SKM-1 treated with dmso at 0.1 percent for 144 hours (cell line): Measurements from ENCODE around the gene TGM2.

ENCODE experiments used
- DNase-seq: peaks from one replicate; lab custom pipeline; 2025; ENCODE audit not compliant: unreplicated experiment; lab: John Stamatoyannopoulos, UW

The TGM2 gene

DNA sequence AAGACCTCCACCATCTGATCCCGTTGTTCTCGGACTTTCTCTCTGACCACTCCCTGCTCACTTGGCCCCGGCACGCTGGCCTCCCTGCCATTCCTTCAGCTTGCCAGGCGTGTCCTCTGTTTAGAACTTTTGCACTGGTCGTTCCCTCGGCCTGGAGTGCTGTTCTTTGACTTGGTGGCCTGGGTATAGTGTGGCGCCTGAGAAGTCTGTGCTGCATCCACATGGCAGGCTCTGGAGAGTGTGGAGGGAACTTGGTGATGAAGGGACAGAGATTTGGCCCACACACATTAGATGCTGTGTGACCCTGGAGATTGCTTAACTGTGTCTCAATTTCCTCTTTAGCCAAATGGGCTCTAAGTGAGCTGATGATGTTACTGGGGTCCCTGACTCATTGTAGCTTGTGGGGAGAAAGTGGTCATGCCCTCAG lies 13.0 kb upstream of the TGM2 start:
- peak; percentile 65 for DNase-seq

GRCh38 chr20:38177201-38177600 lies 12.1 kb upstream of the TGM2 start:
- no peak for DNase-seq

GRCh38 chr20:38175304-38176180 lies 10.5 kb upstream of the TGM2 start:
- DNase-seq: no peak

GRCh38 chr20:38173237-38174156 lies 8.4 kb upstream of the TGM2 start:
- DNase-seq: no peak

GRCh38 chr20:38172408-38172807 lies 7.3 kb upstream of the TGM2 start:
- DNase-seq: no peak

DNA sequence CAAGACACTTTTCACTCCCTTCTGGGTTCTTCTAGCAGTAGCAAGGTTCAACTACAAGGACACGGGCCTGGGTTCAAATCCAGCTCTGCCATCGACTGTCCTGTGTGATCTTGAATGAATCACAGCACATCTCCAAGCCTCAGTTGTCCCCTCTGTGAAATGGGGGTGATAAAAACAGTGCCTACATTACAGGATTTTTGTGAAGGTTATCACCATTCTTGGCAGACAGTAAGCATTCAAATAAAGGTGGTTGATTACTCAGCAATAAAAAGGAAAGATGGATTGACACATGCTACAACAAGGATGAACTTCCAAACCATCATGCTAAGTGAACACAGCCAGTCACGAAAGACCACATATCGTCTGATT lies 6.6 kb upstream of the TGM2 start:
- DNase-seq: no peak

GRCh38 chr20:38170826-38171674 lies 6.0 kb upstream of the TGM2 start:
- no peak for DNase-seq

DNA sequence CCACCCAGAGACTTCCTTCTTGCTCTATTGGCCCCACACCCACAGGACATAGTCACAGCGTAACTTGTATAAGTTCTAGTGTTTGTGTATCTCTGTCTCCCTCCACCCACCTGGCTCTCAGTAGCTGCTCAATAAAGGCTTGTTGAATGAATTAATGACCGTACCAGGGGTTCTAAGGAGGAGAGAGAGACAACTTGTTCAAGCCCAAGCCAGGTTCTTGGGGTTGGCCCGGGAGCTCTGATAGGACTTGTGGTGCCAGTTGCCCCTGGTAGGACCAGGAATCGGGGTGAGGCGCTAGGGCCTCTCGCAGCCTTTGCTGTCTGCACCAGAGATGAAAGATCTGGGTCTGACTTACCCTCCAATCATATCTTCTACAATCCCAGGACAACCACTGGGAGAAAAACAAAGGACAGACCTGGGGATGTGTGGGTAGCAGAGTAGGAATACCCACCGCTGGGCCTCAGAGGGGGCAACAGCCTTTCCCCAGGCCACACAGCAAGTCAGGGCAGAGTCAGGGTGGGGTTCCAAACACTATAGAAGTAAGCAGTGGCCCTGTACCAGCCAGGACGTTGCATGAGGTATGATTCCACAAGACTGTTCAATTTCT lies 5.3 kb upstream of the TGM2 start:
- no peak for DNase-seq

GRCh38 chr20:38169636-38170193 lies 4.6 kb upstream of the TGM2 start:
- no peak for DNase-seq

DNA sequence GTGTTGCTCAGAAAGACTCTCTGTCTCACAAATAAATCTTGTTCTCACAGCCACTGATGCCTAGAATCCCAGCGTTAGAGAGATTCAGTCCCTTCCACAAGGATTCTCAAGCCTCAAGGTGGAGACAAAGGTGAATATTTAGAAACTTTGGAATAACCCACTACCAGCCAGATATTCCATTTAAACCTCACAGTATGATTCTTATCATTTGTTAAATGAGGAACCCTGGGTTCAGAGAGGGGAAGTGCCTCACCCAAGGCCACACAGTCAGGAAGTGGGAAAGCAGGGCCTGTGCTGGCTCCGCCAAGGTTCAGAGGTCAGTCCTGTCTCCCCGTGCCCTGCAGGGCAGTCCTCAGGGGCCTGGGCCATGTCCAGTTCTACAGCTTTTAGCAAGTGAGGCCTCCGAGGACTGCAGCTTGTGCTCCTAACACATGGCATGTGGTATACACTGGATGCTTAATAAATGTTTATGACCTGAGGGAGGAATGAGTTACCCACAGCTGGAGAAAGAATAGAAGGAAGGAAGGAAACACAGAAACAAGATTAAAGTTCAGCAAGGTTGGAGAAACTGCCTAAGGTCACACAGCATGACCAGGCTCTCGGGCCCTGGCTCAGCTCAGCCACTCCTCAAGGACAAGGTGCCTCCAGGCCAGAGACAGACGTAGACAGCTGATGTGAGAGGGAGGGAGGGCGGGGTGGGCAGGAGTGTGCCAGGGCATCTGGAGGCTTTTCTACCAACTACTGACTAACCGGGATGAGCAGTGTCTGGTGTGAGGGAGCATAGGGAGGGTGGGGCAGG lies 3.9 kb upstream of the TGM2 start:
- DNase-seq: peak; percentile 73

- DNase-seq: peak; percentile 94
Measured at GRCh38 chr20:38167851-38168760, 3.0 kb upstream of the TGM2 start.

- no peak for DNase-seq
Measured at GRCh38 chr20:38167328-38167850, 2.3 kb upstream of the TGM2 start.

- no peak for DNase-seq
Measured at GRCh38 chr20:38166703-38167233, 1.7 kb upstream of the TGM2 start.

DNA sequence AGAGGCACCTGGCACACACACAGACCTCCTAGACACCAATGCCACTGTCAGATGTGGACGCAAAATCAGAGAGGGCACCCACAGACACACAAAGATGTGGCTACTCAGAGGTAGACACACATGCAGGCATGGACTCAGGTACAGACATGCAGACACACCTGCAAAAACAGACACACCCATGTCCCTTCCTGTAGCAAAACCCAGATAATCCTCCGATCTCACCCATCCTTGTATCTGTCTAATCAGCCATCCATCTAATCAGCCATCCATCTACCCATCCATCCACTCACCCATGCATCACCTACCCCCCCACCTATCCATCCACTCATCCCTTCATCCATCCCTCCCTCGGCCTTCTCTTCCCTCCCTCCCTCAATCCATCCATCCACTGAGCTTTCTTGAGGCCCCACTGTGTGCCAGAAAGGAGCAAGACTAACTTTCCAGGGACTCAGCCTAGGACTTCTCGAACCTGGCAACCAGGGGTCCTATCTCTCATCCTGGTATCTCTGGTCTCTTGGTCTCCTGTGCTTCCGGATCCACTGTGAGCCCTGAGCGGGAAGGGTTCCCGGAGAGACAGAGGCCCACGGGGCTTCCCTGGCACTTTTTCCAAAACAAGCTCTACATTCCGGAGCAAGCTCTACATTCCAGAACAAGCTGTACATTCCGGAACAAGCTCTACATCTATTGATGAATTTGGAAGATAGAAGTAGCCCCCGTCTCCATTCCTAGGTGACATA lies 1.1 kb upstream of the TGM2 start:
- DNase-seq: no peak

DNA sequence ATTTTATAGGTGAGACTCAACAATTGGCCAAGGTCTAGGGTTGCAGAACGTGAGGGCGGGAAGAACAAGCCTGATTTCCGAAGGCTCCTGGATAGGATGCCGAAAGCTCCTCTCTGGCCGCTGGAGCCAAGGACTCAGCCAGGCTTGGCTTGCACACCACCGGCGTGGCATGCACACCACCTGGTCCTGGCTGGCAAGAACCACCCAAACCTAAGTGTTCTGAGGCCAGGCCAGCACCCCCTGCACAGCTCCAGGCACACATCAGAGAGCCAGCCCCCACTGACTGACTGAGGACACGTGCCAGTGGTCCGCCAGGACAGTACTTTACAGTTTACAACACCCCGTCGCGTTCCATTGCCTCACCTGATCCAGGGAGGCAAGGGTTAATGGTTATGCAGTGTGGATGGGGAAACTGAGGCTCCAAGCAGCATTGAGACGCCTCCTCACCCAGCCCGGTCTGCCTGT lies 414 bp downstream of the TGM2 start:
- DNase-seq: no peak

DNA sequence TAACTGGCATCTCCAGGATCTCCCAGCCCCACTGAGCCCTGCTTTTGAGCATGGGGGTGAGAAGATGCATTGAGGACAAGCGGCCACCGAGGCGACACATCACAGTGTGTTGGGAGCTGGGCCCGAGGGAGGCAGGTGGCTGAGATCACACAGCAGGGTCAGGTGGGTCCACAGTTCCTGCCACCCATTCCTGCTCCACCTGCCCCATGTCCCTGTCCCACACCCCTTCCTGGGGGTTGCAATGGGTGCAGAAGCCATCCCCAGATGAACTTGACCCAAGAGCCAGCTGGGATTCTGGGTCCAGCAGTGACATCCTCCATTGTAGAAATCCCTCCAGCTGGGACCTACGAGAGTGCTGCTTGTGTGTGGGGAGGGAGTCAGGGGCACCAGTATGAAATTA lies 1.0 kb downstream of the TGM2 start:
- no peak for DNase-seq
